CD8-positive, alpha-beta memory T cell (primary cell): ENCODE measurements around the gene TMPRSS4. TPM values are rescaled to one million over a fixed set of nuclear protein-coding genes. Genes with fewer than 3 reads are reported as not detected.

Experiments
- CTCF ChIA-PET: fragments of 350-600 bp; sonication (Branson Sonifier 250); formaldehyde crosslinking; loops from one replicate; lab custom pipeline; 2021; ENCODE audit warnings: antibody characterized with exemption; lab: Charles Lee
- POLR2A ChIA-PET: fragments of 350-600 bp; sonication (Branson Sonifier 250); formaldehyde crosslinking; loops from one replicate; lab custom pipeline; 2021; ENCODE audit warnings: antibody characterized with exemption; lab: Charles Lee
- DNase-seq, 5 donors: peaks; one replicate each; pipeline versions ENCODE4 v3.0.0 to v3.0.0-alpha.2; 2020 to 2022; ENCODE audit warnings: mixed read lengths in 1 of 5
- H3K27ac ChIP-seq: one replicate; pipeline ENCODE4 v1.7.0; 2013; ENCODE audit warnings: low read depth, mild to moderate bottlenecking, low read length, moderate library complexity
- H3K27me3 ChIP-seq: 2 replicates; pipeline ENCODE4 v1.7.0; 2013; ENCODE audit warnings: low read length, mild to moderate bottlenecking; ENCODE audit not compliant: insufficient read depth, poor library complexity, severe bottlenecking
- H3K36me3 ChIP-seq: 2 replicates; pipeline ENCODE4 v1.7.0; 2013; ENCODE audit warnings: mild to moderate bottlenecking, low read length, moderate library complexity; ENCODE audit not compliant: insufficient read depth
- H3K4me1 ChIP-seq: 2 replicates; pipeline ENCODE4 v1.7.0; 2013; ENCODE audit warnings: mild to moderate bottlenecking, low read length, moderate library complexity; ENCODE audit not compliant: insufficient read depth
- H3K4me3 ChIP-seq: 2 replicates; pipeline ENCODE4 v1.7.0; 2013; ENCODE audit warnings: mild to moderate bottlenecking, low read length
- H3K9me3 ChIP-seq: 2 replicates; pipeline ENCODE4 v1.7.0; 2013; ENCODE audit warnings: mild to moderate bottlenecking, low read length
- H3K27ac Mint-ChIP-seq, 8 donors: one replicate each; pipeline ENCODE4 v1.8.0; 2020 to 2021; ENCODE audit warnings: mixed read lengths in 8 of 8, mild to moderate bottlenecking in 6 of 8, inconsistent platforms in 3 of 8, moderate library complexity in 3 of 8
- H3K27me3 Mint-ChIP-seq, 2 donors: one replicate each; pipeline ENCODE4 v1.8.0; 2020 to 2021; ENCODE audit warnings: mixed read lengths in 2 of 2, mild to moderate bottlenecking in 1 of 2, moderate library complexity in 1 of 2
- H3K36me3 Mint-ChIP-seq, 3 donors: one replicate each; pipeline ENCODE4 v1.8.0; 2020 to 2021; ENCODE audit warnings: mixed read lengths in 3 of 3, inconsistent platforms in 1 of 3, mild to moderate bottlenecking in 1 of 3
- H3K4me1 Mint-ChIP-seq, 3 donors: one replicate each; pipeline ENCODE4 v1.8.0; 2020 to 2021; ENCODE audit warnings: mixed read lengths in 3 of 3, inconsistent platforms in 1 of 3, mild to moderate bottlenecking in 1 of 3
- H3K4me3 Mint-ChIP-seq, 7 donors: one replicate each; pipeline ENCODE4 v1.8.0; 2020 to 2021; ENCODE audit warnings: mixed read lengths in 7 of 7, mild to moderate bottlenecking in 6 of 7, moderate library complexity in 4 of 7, inconsistent platforms in 2 of 7
- H3K9me3 Mint-ChIP-seq, 5 donors: one replicate each; pipeline ENCODE4 v1.8.0; 2020 to 2022; ENCODE audit warnings: mixed read lengths in 5 of 5, mild to moderate bottlenecking in 3 of 5, moderate library complexity in 2 of 5, inconsistent platforms in 1 of 5
- polyA plus RNA-seq: library from polyadenylated mRNA; unstranded; fragments of 300-500 nt; fragmentation: Illumina TruSeq; gene quantifications from one replicate; pipeline ENCODE4 v1.2.3, GENCODE V29; 2021
- total RNA-seq, 2 experiments: library from RNA; stranded (reverse); gene quantifications; one replicate each; pipeline ENCODE4 v1.2.3, GENCODE V29; 2021

Gene TMPRSS4
- total and polyA plus RNA-seq, 3 experiments from 2014 or later, result not detected

GRCh38 chr11:118136341-118136740 lies 59.5 kb downstream of the TMPRSS4 start:
- Mint-ChIP-seq H3K4me3 (no peak overlapping the region), H3K27me3 (peaks cover 20 to 59% of the 10 kb centered on the region in 2 donors), H3K27ac (peak overlapping the region in 1 of 8 donors; percentile 84), H3K4me1 (no peaks in the 10 kb centered on the region), H3K9me3 (no peaks in the 10 kb centered on the region), H3K36me3 (no peaks in the 10 kb centered on the region)
- Histone ChIP-seq H3K4me1 (no peaks in the 10 kb centered on the region), H3K9me3 (no peaks in the 10 kb centered on the region), H3K36me3 (no peaks in the 10 kb centered on the region), H3K27ac (no peak overlapping the region), H3K27me3 (peaks cover 12% of the 10 kb centered on the region), H3K4me3 (no peak overlapping the region)
- no peak for DNase-seq
- ChIA-PET POLR2A (no interaction called here), CTCF (no interaction called here)

GRCh38 chr11:118136801-118137200 lies 59.9 kb downstream of the TMPRSS4 start:
- Histone ChIP-seq H3K4me1 (no peaks in the 10 kb centered on the region), H3K36me3 (no peaks in the 10 kb centered on the region), H3K9me3 (no peaks in the 10 kb centered on the region), H3K4me3 (no peak overlapping the region), H3K27me3 (peaks cover 12% of the 10 kb centered on the region), H3K27ac (no peak overlapping the region)
- H3K27me3 Mint-ChIP-seq, result peaks cover 25 to 64% of the 10 kb centered on the region in 2 donors
- POLR2A ChIA-PET, result no interaction called here
- no peak overlapping the region for H3K27ac Mint-ChIP-seq
- no peak overlapping the region for H3K4me3 Mint-ChIP-seq
- H3K36me3 Mint-ChIP-seq, result no peaks in the 10 kb centered on the region
- no peaks in the 10 kb centered on the region for H3K4me1 Mint-ChIP-seq
- H3K9me3 Mint-ChIP-seq, result no peaks in the 10 kb centered on the region
- CTCF ChIA-PET, result no interaction called here
- DNase-seq, result no peak

GRCh38 chr11:118138839-118139420 lies 62.1 kb downstream of the TMPRSS4 start:
- peaks cover 37 to 74% of the 10 kb centered on the region in 2 donors for H3K27me3 Mint-ChIP-seq
- CTCF ChIA-PET, result interaction anchor here (0.9 to 1.2 kb wide), 3 partner anchors 32 to 33 kb away, joined by 3 to 5 read pairs (median 4); no protein-coding TSS in a partner anchor
- no peak overlapping the region for H3K4me3 ChIP-seq
- DNase-seq, result no peak
- H3K27ac Mint-ChIP-seq, result no peak overlapping the region
- no peak overlapping the region for H3K27ac ChIP-seq
- H3K4me1 Mint-ChIP-seq, result no peaks in the 10 kb centered on the region
- no peaks in the 10 kb centered on the region for H3K9me3 Mint-ChIP-seq
- no peak overlapping the region for H3K4me3 Mint-ChIP-seq
- H3K9me3 ChIP-seq, result no peaks in the 10 kb centered on the region
- no peaks in the 10 kb centered on the region for H3K36me3 ChIP-seq
- POLR2A ChIA-PET, result interaction anchor here (0.5 kb wide), 1 partner anchor 129 kb away, joined by 3 read pairs; no protein-coding TSS in a partner anchor
- no peaks in the 10 kb centered on the region for H3K36me3 Mint-ChIP-seq
- H3K4me1 ChIP-seq, result no peaks in the 10 kb centered on the region
- peaks cover 12% of the 10 kb centered on the region for H3K27me3 ChIP-seq

DNA sequence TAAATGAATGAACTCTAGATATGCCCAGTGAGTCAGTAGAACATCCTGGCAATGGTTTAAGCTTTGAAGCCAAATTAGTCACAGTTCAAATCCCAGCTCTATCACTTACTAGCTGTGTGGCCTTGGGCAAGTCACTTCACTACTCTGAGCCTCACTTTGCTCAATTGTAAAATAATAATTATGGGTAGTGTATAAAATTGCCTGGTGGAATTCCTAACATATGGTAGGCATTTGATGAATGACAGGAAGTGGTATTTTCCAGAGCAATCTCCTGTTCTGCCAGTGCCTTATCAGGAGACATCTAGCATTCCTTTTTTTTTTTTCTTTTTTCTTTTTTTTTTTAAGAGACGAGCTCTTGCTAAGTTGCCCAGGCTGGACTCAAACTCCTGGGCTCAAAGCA lies 62.7 kb downstream of the TMPRSS4 start:
- H3K9me3 ChIP-seq, result no peaks in the 10 kb centered on the region

DNA sequence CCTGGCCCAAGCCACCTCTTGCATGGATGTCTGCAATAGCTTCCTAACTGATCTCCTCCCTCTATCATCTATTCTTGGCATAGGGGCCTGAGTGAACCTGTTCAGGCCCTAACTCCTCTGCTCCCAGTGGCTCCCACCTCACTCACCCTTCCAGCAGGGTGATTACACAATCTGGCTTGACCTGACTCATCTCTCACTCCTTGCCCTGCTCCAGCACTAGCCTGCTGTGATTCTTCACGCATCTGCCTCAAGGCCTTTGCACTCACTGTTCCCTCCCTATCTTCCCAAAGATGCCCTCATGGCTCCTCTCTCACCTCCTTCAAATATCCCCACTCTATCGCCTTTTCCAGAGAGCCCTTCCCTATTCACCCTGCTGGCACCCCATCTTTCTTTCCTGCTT lies 65.2 kb downstream of the TMPRSS4 start:
- Histone ChIP-seq H3K4me1 (no peaks in the 10 kb centered on the region), H3K4me3 (no peak overlapping the region), H3K27me3 (peaks cover 29% of the 10 kb centered on the region), H3K9me3 (no peaks in the 10 kb centered on the region), H3K36me3 (no peaks in the 10 kb centered on the region), H3K27ac (no peak overlapping the region)
- Mint-ChIP-seq H3K27ac (no peak overlapping the region), H3K9me3 (no peaks in the 10 kb centered on the region), H3K4me1 (peaks cover 0 to 9% (median 3%) of the 10 kb centered on the region in 3 donors), H3K4me3 (no peak overlapping the region), H3K36me3 (no peaks in the 10 kb centered on the region), H3K27me3 (peaks cover 50 to 73% of the 10 kb centered on the region in 2 donors)
- ChIA-PET CTCF (interaction anchor here (0.7 kb wide), 2 partner anchors 29 to 345 kb away, joined by 3 read pairs; no protein-coding TSS in a partner anchor), POLR2A (no interaction called here)
- DNase-seq, result no peak

More for the DNA sequence above, 62.7 kb downstream of the TMPRSS4 start:
- ChIA-PET CTCF (interaction anchor here (0.9 to 1.2 kb wide), 3 partner anchors 31 to 59 kb away, joined by 3 to 5 read pairs (median 3); no protein-coding TSS in a partner anchor), POLR2A (no interaction called here)
- Mint-ChIP-seq H3K4me3 (no peak overlapping the region), H3K27ac (no peak overlapping the region), H3K36me3 (no peaks in the 10 kb centered on the region), H3K9me3 (no peaks in the 10 kb centered on the region), H3K4me1 (no peaks in the 10 kb centered on the region), H3K27me3 (peaks cover 43 to 74% of the 10 kb centered on the region in 2 donors)
- no peaks in the 10 kb centered on the region for H3K36me3 ChIP-seq
- no peak for DNase-seq
- H3K27me3 ChIP-seq, result peaks cover 14% of the 10 kb centered on the region
- H3K4me1 ChIP-seq, result no peaks in the 10 kb centered on the region
- no peak overlapping the region for H3K27ac ChIP-seq
- no peak overlapping the region for H3K4me3 ChIP-seq

GRCh38 chr11:118142809-118143208 lies 65.9 kb downstream of the TMPRSS4 start:
- Mint-ChIP-seq H3K4me3 (no peak overlapping the region), H3K36me3 (no peaks in the 10 kb centered on the region), H3K9me3 (no peaks in the 10 kb centered on the region), H3K27ac (no peak overlapping the region), H3K4me1 (peaks cover 0 to 9% (median 3%) of the 10 kb centered on the region in 3 donors), H3K27me3 (peaks cover 51 to 73% of the 10 kb centered on the region in 2 donors)
- ChIA-PET POLR2A (no interaction called here), CTCF (interaction anchor here (0.7 to 1.4 kb wide), 3 partner anchors 9 to 56 kb away, joined by 3 to 4 read pairs (median 4); no protein-coding TSS in a partner anchor)
- peaks cover 29% of the 10 kb centered on the region for H3K27me3 ChIP-seq
- DNase-seq, result peak in 1 of 5 donors; percentile 42
- no peaks in the 10 kb centered on the region for H3K4me1 ChIP-seq
- H3K27ac ChIP-seq, result no peak overlapping the region
- no peaks in the 10 kb centered on the region for H3K9me3 ChIP-seq
- H3K4me3 ChIP-seq, result no peak overlapping the region
- H3K36me3 ChIP-seq, result no peaks in the 10 kb centered on the region

GRCh38 chr11:118143661-118144185 lies 66.8 kb downstream of the TMPRSS4 start:
- Histone ChIP-seq H3K4me3 (no peak overlapping the region), H3K36me3 (no peaks in the 10 kb centered on the region), H3K27ac (no peak overlapping the region), H3K4me1 (no peaks in the 10 kb centered on the region), H3K9me3 (no peaks in the 10 kb centered on the region), H3K27me3 (peaks cover 29% of the 10 kb centered on the region)
- peak in 1 of 5 donors; percentile 34 for DNase-seq
- peaks cover 53 to 68% of the 10 kb centered on the region in 2 donors for H3K27me3 Mint-ChIP-seq
- no peaks in the 10 kb centered on the region for H3K9me3 Mint-ChIP-seq
- no peaks in the 10 kb centered on the region for H3K36me3 Mint-ChIP-seq
- peak overlapping the region in 2 of 7 donors; percentile 57 to 64 for H3K4me3 Mint-ChIP-seq
- POLR2A ChIA-PET, result no interaction called here
- H3K27ac Mint-ChIP-seq, result no peak overlapping the region
- peaks cover 0 to 9% (median 3%) of the 10 kb centered on the region in 3 donors for H3K4me1 Mint-ChIP-seq
- CTCF ChIA-PET, result interaction anchor here (1.1 to 5.5 kb wide), 8 partner anchors 10 to 468 kb away, joined by 3 to 34 read pairs (median 5); partner anchors contain the start of gene IL10RA
